ENCODE results near the gene CCDC88B. TPM values are rescaled to one million over a fixed set of nuclear protein-coding genes. Genes with fewer than 3 reads are reported as not detected.
A peak's percentile ranks its signal among the peaks of the same experiment; 100 is the strongest.

CCDC88B gene
- total RNA-seq: 100 to 1,000 TPM; 107 to 112 TPM
- 100 TPM for polyA plus RNA-seq (2013, experiment 1 of 2)
- polyA plus RNA-seq (2013, experiment 2 of 2): 138 TPM
- 114 to 420 (median 233) reads per million in 172 experiments for total RNA-seq

- Histone ChIP-seq H3K27ac (ENCODE audit: low read depth in 1 of 2, low read length in 2 of 2) (peak within 1 kb of the TSS; percentile 83 to 93), H3K9me3 (ENCODE audit: control insufficient read depth in 1 of 2, insufficient read depth in 1 of 2, low read length in 2 of 2) (no peaks in the 10 kb centered on the region), H3K36me3 (ENCODE audit: insufficient read depth, low read length) (peaks cover 43% of the 10 kb centered on the region), H3K4me1 (ENCODE audit: insufficient read depth, low read length) (peaks cover 55% of the 10 kb centered on the region), H3K27me3 (ENCODE audit: control insufficient read depth in 1 of 2, insufficient read depth in 2 of 2, low read length in 2 of 2) (no peaks in the 10 kb centered on the region), H3K4me3 (ENCODE audit: low read length) (peak within 1 kb of the TSS; percentile 81)
- POLR2A ChIA-PET: interaction anchor here (0.6 to 4.7 kb wide), 12 partner anchors 10 to 1748 kb away, joined by 3 to 103 read pairs (median 4); partner anchors contain the start of genes ESRRA, FAM89B, FKBP2 and INTS5
- peak within 1 kb of the TSS; percentile 93 for H3K27ac Mint-ChIP-seq
- intact Hi-C loops (cut with DNase I, micrococcal nuclease): loop anchor here (1.0 to 5.0 kb wide), 3 partner anchors 23 to 35 kb away; partner anchors contain the start of genes ESRRA (in 2 of the 2) and TRMT112 (in 1 of the 2)
- H3K4me1 Mint-ChIP-seq (ENCODE audit: low read depth): peaks cover 49% of the 10 kb centered on the region
- H3K4me3 Mint-ChIP-seq: peak within 1 kb of the TSS; percentile 92
- TF ChIP-seq CTCF (IDR thresholded peaks at IDR 0.05): no peak
- ATAC-seq (ENCODE audit: poor library complexity) (peak; percentile 86), DNase-seq (peak; percentile 77 to 95 (median 86))
- H3K9me3 Mint-ChIP-seq: no peaks in the 10 kb centered on the region
- H3K27me3 Mint-ChIP-seq: no peaks in the 10 kb centered on the region
- H3K36me3 Mint-ChIP-seq (ENCODE audit: low read depth): peaks cover 32% of the 10 kb centered on the region
- CTCF ChIA-PET: interaction anchor here (0.9 to 3.9 kb wide), 4 partner anchors 8 to 39 kb away, joined by 3 to 34 read pairs (median 9); partner anchors contain the start of genes PRDX5 and TRMT112
Observed at GRCh38 chr11:64339754-64340408, at the start of gene CCDC88B. CCDC88B (plus strand) TSS chr11:64340204; CDS start chr11:64340267, 63 bp downstream.

- Mint-ChIP-seq H3K4me1 (ENCODE audit: low read depth) (peaks cover 12% of the 10 kb centered on the region), H3K36me3 (ENCODE audit: low read depth) (no peaks in the 10 kb centered on the region), H3K27ac (no peak overlapping the region), H3K9me3 (no peaks in the 10 kb centered on the region), H3K27me3 (peaks cover 37% of the 10 kb centered on the region), H3K4me3 (peak overlapping the region; percentile 76)
- H3K4me1 ChIP-seq (ENCODE audit: insufficient read depth, low read length): peaks cover 27% of the 10 kb centered on the region
- ChIA-PET CTCF (interaction anchor here (1.1 to 1.3 kb wide), 2 partner anchors 19 to 86 kb away, joined by 3 to 5 read pairs; no protein-coding TSS in a partner anchor), POLR2A (interaction anchor here (0.9 to 2.2 kb wide), 4 partner anchors 10 to 22 kb away, joined by 3 to 9 read pairs (median 4); partner anchors contain the start of gene CATSPERZ)
- H3K9me3 ChIP-seq (ENCODE audit: control insufficient read depth in 1 of 2, insufficient read depth in 1 of 2, low read length in 2 of 2): peaks cover 0 to 10% of the 10 kb centered on the region in 2 experiments
- no peak for TF ChIP-seq CTCF (IDR thresholded peaks at IDR 0.05)
- intact Hi-C loops (cut with DNase I, micrococcal nuclease): no loop called here
- no peak overlapping the region for H3K4me3 ChIP-seq (ENCODE audit: low read length)
- no peak for DNase-seq
- no peak overlapping the region for H3K27ac ChIP-seq (ENCODE audit: low read depth in 1 of 2, low read length in 2 of 2)
- H3K27me3 ChIP-seq (ENCODE audit: control insufficient read depth in 1 of 2, insufficient read depth in 2 of 2, low read length in 2 of 2): peaks cover 39 to 49% of the 10 kb centered on the region in 2 experiments
- peaks cover 3% of the 10 kb centered on the region for H3K36me3 ChIP-seq (ENCODE audit: insufficient read depth, low read length)
- ATAC-seq (ENCODE audit: poor library complexity): no peak
Observed at GRCh38 chr11:64290352-64291261, 49.4 kb upstream of the CCDC88B start.

- no peak within 1 kb of the TSS for H3K27ac ChIP-seq (ENCODE audit: low read depth in 1 of 2, low read length in 2 of 2)
- peak within 1 kb of the TSS; percentile 76 for H3K4me3 Mint-ChIP-seq
- peaks cover 44% of the 10 kb centered on the region for H3K27me3 Mint-ChIP-seq
- TF ChIP-seq CTCF (IDR thresholded peaks at IDR 0.05): no peak
- peaks cover 0 to 10% of the 10 kb centered on the region in 2 experiments for H3K9me3 ChIP-seq (ENCODE audit: control insufficient read depth in 1 of 2, insufficient read depth in 1 of 2, low read length in 2 of 2)
- H3K27ac Mint-ChIP-seq: no peak within 1 kb of the TSS
- ChIA-PET POLR2A (interaction anchor here (0.9 to 2.5 kb wide), 4 partner anchors 13 to 85 kb away, joined by 3 to 9 read pairs (median 5); partner anchors contain the start of gene FERMT3), CTCF (interaction anchor here (1.1 kb wide), 1 partner anchor 87 kb away, joined by 3 read pairs; no protein-coding TSS in a partner anchor)
- peaks cover 21% of the 10 kb centered on the region for H3K4me1 ChIP-seq (ENCODE audit: insufficient read depth, low read length)
- DNase-seq (peak in 1 of 14 experiments; percentile 31), ATAC-seq (ENCODE audit: poor library complexity) (no peak)
- H3K4me3 ChIP-seq (ENCODE audit: low read length): no peak within 1 kb of the TSS
- H3K4me1 Mint-ChIP-seq (ENCODE audit: low read depth): peaks cover 10% of the 10 kb centered on the region
- H3K9me3 Mint-ChIP-seq: no peaks in the 10 kb centered on the region
- intact Hi-C loops (cut with DNase I, micrococcal nuclease): no loop called here
- H3K36me3 ChIP-seq (ENCODE audit: insufficient read depth, low read length): peaks cover 3% of the 10 kb centered on the region
- no peaks in the 10 kb centered on the region for H3K36me3 Mint-ChIP-seq (ENCODE audit: low read depth)
- peaks cover 44 to 56% of the 10 kb centered on the region in 2 experiments for H3K27me3 ChIP-seq (ENCODE audit: control insufficient read depth in 1 of 2, insufficient read depth in 2 of 2, low read length in 2 of 2)
Observed at GRCh38 chr11:64291262-64291751, 48.7 kb upstream of the CCDC88B start, which contains the start of gene KCNK4. KCNK4 (plus strand) TSS chr11:64291302; CDS start chr11:64293019, 1,717 bp downstream.
